Cardiac muscle cell (in vitro differentiated cells and primary cell): Measurements from ENCODE around the gene STAT5A. TPM values are rescaled to one million over a fixed set of nuclear protein-coding genes. Genes with fewer than 3 reads are reported as not detected.

Experiments
- DNase-seq, 2 donors: peaks; one replicate each; pipeline versions ENCODE4 v3.0.0 to v3.0.0-alpha.2; 2010 to 2017; ENCODE audit warnings: low read depth in 1 of 2, low spot score in 1 of 2
- H3K27ac ChIP-seq: fragments of 200-600 bp; sonication (generic); 2 replicates; pipeline ENCODE4 v1.5.1; 2016
- H3K27me3 ChIP-seq: fragments of 200-600 bp; sonication (generic); 2 replicates; pipeline ENCODE4 v1.6.0; 2016; ENCODE audit warnings: control low read depth
- H3K36me3 ChIP-seq: fragments of 200-600 bp; sonication (generic); 2 replicates; pipeline ENCODE4 v1.5.1; 2016; ENCODE audit warnings: control low read depth
- H3K4me1 ChIP-seq: fragments of 200-600 bp; sonication (generic); 2 replicates; pipeline ENCODE4 v1.8.1; 2017; ENCODE audit warnings: low read depth, mild to moderate bottlenecking, mixed run types
- H3K4me3 ChIP-seq: fragments of 200-600 bp; sonication (generic); 2 replicates; pipeline ENCODE4 v1.5.1; 2016; ENCODE audit warnings: mild to moderate bottlenecking
- H3K9me3 ChIP-seq: fragments of 200-600 bp; sonication (generic); 2 replicates; pipeline ENCODE4 v1.5.1; 2017; ENCODE audit warnings: low read depth, mild to moderate bottlenecking, control low read depth
- CTCF ChIP-seq: IDR thresholded peaks from 2 replicates; pipeline ENCODE4 v1.5.1; 2012; ENCODE audit warnings: low read depth, mild to moderate bottlenecking, low read length
- polyA plus RNA-seq: library from polyadenylated mRNA; unstranded; fragments of >200 nt; fragmentation: Nextera tagmentation; extraction: Ambion mirVana; gene quantifications from 2 replicates; pipeline ENCODE4 v1.2.1, GENCODE V29; 2016
- total RNA-seq: library from RNA; depleted of rRNA; stranded (reverse); fragments of >200 nt; gene quantifications from 2 replicates; pipeline ENCODE4 v1.2.3, GENCODE V29; 2016

Gene STAT5A
- total and polyA plus RNA-seq, 2 experiments from 2014 or later: 8.2 to 12.2 TPM

DNA sequence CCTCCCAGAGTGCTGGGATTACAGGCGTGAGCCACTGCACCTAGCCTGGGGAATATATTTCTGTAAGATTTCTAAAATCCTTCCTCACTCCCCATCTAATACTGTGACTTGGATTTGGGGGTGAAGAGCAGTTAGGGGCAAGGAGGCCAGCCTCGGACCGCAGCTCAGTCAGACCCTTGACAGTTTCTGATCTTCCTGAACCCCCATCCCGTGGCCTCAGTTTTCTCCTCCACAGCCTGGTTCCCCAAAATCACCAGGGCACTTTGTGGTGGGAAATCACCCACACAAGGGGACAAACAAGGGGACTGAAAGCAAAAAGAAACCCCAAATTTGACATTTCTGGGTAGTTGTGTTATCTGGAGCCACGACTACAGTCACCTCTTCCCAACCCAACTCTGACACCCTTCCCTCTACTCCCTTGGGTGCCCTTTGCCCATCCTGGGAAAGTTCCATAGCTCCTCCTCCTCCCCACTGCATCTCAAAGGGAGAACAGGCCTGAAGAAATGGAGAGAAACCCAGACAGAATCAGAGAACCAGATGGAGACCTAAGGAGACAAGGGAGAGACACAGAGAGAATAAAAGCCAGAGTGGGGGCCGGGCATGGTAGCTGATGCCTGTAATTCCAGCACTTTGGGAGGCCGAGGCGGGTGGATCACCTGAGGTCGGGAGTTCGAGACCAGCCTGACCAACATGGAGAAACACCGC lies 2.8 kb upstream of the STAT5A start:
- H3K9me3 ChIP-seq: no peaks in the 10 kb centered on the region
- no peak overlapping the region for H3K27ac ChIP-seq
- no peaks in the 10 kb centered on the region for H3K36me3 ChIP-seq
- H3K27me3 ChIP-seq: peaks cover 31% of the 10 kb centered on the region
- no peak overlapping the region for H3K4me3 ChIP-seq
- no peak for DNase-seq
- no peaks in the 10 kb centered on the region for H3K4me1 ChIP-seq
- TF ChIP-seq CTCF: no peak

DNA sequence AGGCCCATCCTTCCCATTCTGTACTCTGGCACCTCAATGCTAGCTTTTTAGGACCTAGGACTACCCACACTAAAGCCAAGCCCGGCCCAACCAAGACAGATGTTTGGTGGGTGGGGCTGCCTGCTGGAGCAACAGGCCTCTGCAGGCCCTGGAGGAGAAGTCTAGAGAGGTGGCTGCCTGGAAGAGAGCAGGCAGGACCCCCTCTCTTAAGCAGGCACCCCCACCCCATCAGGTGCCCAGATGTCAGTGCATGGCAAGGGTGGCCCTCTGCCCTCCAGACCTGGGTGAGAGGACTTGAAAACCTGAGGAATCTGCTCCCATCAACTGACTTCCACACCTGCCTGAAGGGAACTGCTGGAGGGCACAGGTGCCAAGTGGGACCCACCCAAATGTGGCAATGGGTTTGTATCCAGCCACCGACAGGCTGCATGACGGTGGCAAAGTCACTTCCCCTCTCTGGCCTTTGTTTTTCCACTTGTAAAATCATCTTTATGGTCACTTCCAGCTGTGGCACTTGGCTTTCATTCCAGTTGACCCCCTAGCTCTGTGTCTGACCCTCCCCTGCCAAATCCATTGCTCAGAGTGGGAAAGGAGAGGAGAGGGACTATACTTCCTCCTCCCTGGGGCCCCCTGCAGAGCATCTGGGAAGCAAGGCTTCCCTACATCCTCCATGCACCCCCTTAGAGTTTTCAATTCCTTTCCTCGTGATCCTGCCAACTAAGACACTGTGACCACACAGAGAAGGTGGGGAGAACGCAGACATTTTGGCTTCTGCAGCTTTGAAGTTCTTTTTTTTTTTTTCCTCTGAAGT lies 1.7 kb upstream of the STAT5A start:
- DNase-seq: no peak
- no peaks in the 10 kb centered on the region for H3K9me3 ChIP-seq
- peaks cover 31% of the 10 kb centered on the region for H3K27me3 ChIP-seq
- no peak overlapping the region for H3K4me3 ChIP-seq
- no peak overlapping the region for H3K27ac ChIP-seq
- H3K4me1 ChIP-seq: no peaks in the 10 kb centered on the region
- no peak for TF ChIP-seq CTCF
- H3K36me3 ChIP-seq: no peaks in the 10 kb centered on the region

DNA sequence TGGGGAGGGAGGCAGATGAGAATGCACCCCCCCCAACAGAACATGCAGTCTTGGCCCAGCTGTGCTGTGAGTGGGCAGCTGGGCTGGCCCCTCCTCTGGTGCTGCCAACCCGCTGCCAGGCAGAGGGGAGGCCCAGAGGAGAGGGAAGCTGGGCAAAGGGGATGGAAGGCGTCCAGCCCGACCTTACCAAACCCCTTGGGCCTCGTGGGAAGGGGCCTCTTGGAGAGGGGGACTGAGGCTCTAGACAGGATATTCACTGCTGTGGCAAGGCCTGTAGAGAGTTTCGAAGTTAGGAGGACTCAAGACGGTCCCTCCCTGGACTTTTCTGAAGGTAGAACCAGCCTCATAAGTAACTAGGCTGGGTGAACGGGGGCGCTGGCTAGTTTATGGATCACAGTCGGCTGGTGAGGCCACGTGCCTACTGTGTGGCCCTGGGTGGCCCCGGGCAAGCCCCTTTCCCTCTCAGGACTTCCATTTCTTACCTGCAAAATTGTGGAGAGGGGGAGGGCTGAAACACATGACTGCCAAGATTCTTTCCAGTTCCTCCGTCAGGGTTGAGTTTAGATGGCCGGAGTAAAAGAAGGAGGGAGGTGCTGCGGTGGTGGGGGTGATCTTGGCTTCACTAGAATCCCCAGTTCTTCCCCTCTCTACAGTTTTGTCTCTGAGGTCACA lies 857 bp upstream of the STAT5A start:
- H3K9me3 ChIP-seq: no peaks in the 10 kb centered on the region
- H3K27ac ChIP-seq: no peak overlapping the region
- no peaks in the 10 kb centered on the region for H3K4me1 ChIP-seq
- peak in 1 of 2 donors; percentile 50 for DNase-seq
- TF ChIP-seq CTCF: no peak
- H3K36me3 ChIP-seq: no peaks in the 10 kb centered on the region
- no peak overlapping the region for H3K4me3 ChIP-seq
- peaks cover 31% of the 10 kb centered on the region for H3K27me3 ChIP-seq

DNA sequence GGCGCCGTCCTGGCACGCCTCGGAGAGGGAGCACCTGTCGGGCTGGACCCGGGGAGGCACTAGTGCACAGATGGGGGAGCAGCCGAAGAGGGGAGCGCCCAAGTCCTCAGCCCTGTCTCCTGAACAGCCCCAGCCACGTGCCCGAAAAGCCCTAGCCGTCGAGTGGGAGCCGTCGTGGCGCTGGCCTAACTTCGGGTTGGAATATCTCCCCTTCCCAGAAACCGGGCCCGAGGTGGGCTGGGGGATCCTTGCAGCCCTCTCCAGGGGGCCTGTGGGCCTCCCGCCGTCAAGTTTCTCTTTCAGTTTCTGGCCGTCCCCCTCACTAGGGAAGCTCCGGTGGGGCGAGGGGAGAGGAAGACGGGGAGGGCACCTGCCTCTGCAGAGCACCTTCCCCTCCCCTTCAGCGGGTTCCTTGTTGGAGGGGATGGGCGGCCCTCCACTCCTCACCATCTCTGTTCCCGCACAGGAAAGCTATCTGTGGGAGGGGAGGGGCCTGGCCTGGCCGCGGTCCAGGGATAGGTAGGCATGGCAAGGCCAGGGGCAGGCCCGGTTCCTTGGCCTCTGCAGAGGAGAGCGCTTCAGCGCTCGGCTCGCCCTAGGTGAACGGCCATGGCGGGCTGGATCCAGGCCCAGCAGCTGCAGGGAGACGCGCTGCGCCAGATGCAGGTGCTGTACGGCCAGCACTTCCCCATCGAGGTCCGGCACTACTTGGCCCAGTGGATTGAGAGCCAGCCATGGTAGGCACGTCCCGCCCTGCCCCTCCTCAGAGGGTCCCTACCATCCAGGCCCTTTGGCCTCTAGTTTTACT lies 709 bp downstream of the STAT5A start:
- no peak overlapping the region for H3K27ac ChIP-seq

More for the DNA sequence above, 709 bp downstream of the STAT5A start:
- Histone ChIP-seq H3K36me3 (no peaks in the 10 kb centered on the region), H3K27me3 (peaks cover 31% of the 10 kb centered on the region), H3K4me3 (peak overlapping the region; percentile 35), H3K4me1 (no peaks in the 10 kb centered on the region), H3K9me3 (no peaks in the 10 kb centered on the region)
- DNase-seq: no peak
- no peak for TF ChIP-seq CTCF
